Tibial nerve (tissue), 4 donors: Measurements from ENCODE around the gene SYT1. TPM values are rescaled to one million over a fixed set of nuclear protein-coding genes. Genes with fewer than 3 reads are reported as not detected.

ENCODE experiments used
- DNase-seq, 2 donors: peaks; one replicate each; pipeline ENCODE4 v3.0.0-alpha.2; 2019; ENCODE audit warnings: low spot score in 2 of 2
- H3K27ac ChIP-seq, 4 donors: fragments of 200-600 bp; sonication (generic) in 3 of 4; one replicate each; pipeline ENCODE4 v1.5.1; 2017 to 2019; ENCODE audit warnings: mild to moderate bottlenecking in 1 of 4
- H3K27me3 ChIP-seq, 2 donors: fragments of 200-600 bp; sonication (generic) in 1 of 2; one replicate each; pipeline versions ENCODE4 v1.5.1 to v1.6.0; 2017 to 2019
- H3K36me3 ChIP-seq, 3 donors: fragments of 200-600 bp; sonication (generic); one replicate each; pipeline ENCODE4 v1.5.1; 2018 to 2019
- H3K4me1 ChIP-seq, 4 donors: fragments of 200-600 bp; sonication (generic) in 3 of 4; one replicate each; pipeline ENCODE4 v1.5.1; 2017 to 2019
- H3K4me3 ChIP-seq, 4 donors: fragments of 200-600 bp; sonication (generic) in 3 of 4; one replicate each; pipeline ENCODE4 v1.5.1; 2017 to 2019; ENCODE audit warnings: mild to moderate bottlenecking in 1 of 4, moderate library complexity in 1 of 4
- H3K9me3 ChIP-seq, 4 donors: fragments of 200-600 bp; sonication (generic) in 3 of 4; one replicate each; pipeline ENCODE4 v1.5.1; 2017 to 2019
- CTCF ChIP-seq, 5 experiments: fragments of 200-600 bp in 3 of 5; fragments of 450-650 bp in 2 of 5; sonication (generic) in 3 of 5; IDR thresholded peaks; one replicate each; pipeline ENCODE4 v1.5.1; 2016 to 2019; ENCODE audit warnings: antibody characterized with exemption in 5 of 5, mild to moderate bottlenecking in 3 of 5, moderate library complexity in 2 of 5
- EP300 ChIP-seq, 2 donors: sonication (generic); formaldehyde crosslinking; IDR thresholded peaks; one replicate each; pipeline ENCODE4 v1.6.1; 2017; ENCODE audit warnings: antibody characterized with exemption in 2 of 2, mild to moderate bottlenecking in 1 of 2
- POLR2A ChIP-seq, 2 donors: fragments of 450-650 bp; IDR thresholded peaks; one replicate each; pipeline ENCODE4 v1.6.1; 2017; ENCODE audit warnings: antibody characterized with exemption in 2 of 2, mild to moderate bottlenecking in 2 of 2, moderate library complexity in 2 of 2
- WGBS, 2 donors: methylation state at CpG; one replicate each; pipeline ENCODE4 v1.1.5; 2018; 5-methylcytosine and 5-hydroxymethylcytosine counted together
- total RNA-seq, 4 donors: library from RNA; depleted of rRNA; stranded (reverse); fragments of >200 nt; gene quantifications; one replicate each; pipeline ENCODE4 v1.1.0, GENCODE V29; 2016

SYT1 gene
- total RNA-seq, 4 donors from 2014 or later, result 1.8 to 10.3 (median 4.7) TPM

- 100% methylated on average over 2 of the region's 2 CpGs for WGBS, 2 donors
- DNase-seq, result no peak
- Histone ChIP-seq H3K4me1 (no peaks in the 10 kb centered on the region), H3K27me3 (no peaks in the 10 kb centered on the region), H3K4me3 (no peak overlapping the region), H3K9me3 (no peaks in the 10 kb centered on the region), H3K36me3 (no peaks in the 10 kb centered on the region), H3K27ac (no peak overlapping the region)
- TF ChIP-seq POLR2A (IDR thresholded peaks at IDR 0.05) (no peak), CTCF (IDR thresholded peaks at IDR 0.05) (no peak), EP300 (IDR thresholded peaks at IDR 0.05) (no peak)
These were observed 244.4 kb downstream of the SYT1 start for GRCh38 chr12:79108962-79109361.

GRCh38 chr12:79114896-79115295, 250.3 kb downstream of the SYT1 start:
- TF ChIP-seq CTCF (IDR thresholded peaks at IDR 0.05), result no peak
- no peak for TF ChIP-seq EP300 (IDR thresholded peaks at IDR 0.05)
- TF ChIP-seq POLR2A (IDR thresholded peaks at IDR 0.05), result no peak
- no peaks in the 10 kb centered on the region for H3K4me1 ChIP-seq
- H3K9me3 ChIP-seq, result no peaks in the 10 kb centered on the region
- no peaks in the 10 kb centered on the region for H3K27me3 ChIP-seq
- DNase-seq, result no peak
- no peak overlapping the region for H3K4me3 ChIP-seq
- no peak overlapping the region for H3K27ac ChIP-seq
- H3K36me3 ChIP-seq, result no peaks in the 10 kb centered on the region

GRCh38 chr12:79115743-79116142, 251.2 kb downstream of the SYT1 start:
- Histone ChIP-seq H3K36me3 (no peaks in the 10 kb centered on the region), H3K27me3 (no peaks in the 10 kb centered on the region), H3K4me3 (no peak overlapping the region), H3K4me1 (no peaks in the 10 kb centered on the region), H3K9me3 (no peaks in the 10 kb centered on the region), H3K27ac (no peak overlapping the region)
- DNase-seq, result no peak
- TF ChIP-seq EP300 (IDR thresholded peaks at IDR 0.05), result no peak
- no peak for TF ChIP-seq POLR2A (IDR thresholded peaks at IDR 0.05)
- no peak for TF ChIP-seq CTCF (IDR thresholded peaks at IDR 0.05)

- no peaks in the 10 kb centered on the region for H3K9me3 ChIP-seq
- TF ChIP-seq CTCF (IDR thresholded peaks at IDR 0.05) (no peak), POLR2A (IDR thresholded peaks at IDR 0.05) (no peak), EP300 (IDR thresholded peaks at IDR 0.05) (no peak)
- no peak overlapping the region for H3K4me3 ChIP-seq
- no peaks in the 10 kb centered on the region for H3K36me3 ChIP-seq
- no peaks in the 10 kb centered on the region for H3K4me1 ChIP-seq
- no peak overlapping the region for H3K27ac ChIP-seq
- DNase-seq, result no peak
- 89 to 95% methylated on average over 4 of the region's 4 CpGs for WGBS, 2 donors
- no peaks in the 10 kb centered on the region for H3K27me3 ChIP-seq
These were observed 255.2 kb downstream of the SYT1 start for GRCh38 chr12:79119796-79120195.

DNA sequence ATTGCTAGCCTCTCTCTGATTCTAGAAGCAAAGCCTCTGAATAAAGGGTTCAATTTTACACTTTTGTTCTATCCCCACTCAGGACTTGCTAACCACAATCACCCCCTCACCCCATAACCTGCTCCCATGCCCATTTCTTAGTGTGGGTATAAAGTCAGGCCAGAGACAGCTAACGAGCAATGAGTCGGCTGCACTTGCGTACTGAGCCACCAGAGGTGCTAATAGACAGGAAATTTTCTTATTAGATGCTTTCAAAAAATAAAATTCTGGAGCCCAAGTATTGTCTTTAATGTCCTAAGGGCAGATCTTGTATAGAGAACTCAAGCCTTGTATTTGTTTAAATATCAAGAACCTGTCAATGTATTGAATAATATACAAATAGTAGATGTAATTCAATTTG, 256.9 kb downstream of the SYT1 start:
- H3K4me1 ChIP-seq, result no peaks in the 10 kb centered on the region
- TF ChIP-seq POLR2A (IDR thresholded peaks at IDR 0.05), result no peak
- TF ChIP-seq CTCF (IDR thresholded peaks at IDR 0.05), result peak in 1 of 5 experiments; percentile 16
- TF ChIP-seq EP300 (IDR thresholded peaks at IDR 0.05), result no peak
- no peak for DNase-seq
- no peaks in the 10 kb centered on the region for H3K9me3 ChIP-seq
- H3K27me3 ChIP-seq, result no peaks in the 10 kb centered on the region
- WGBS, 2 donors, result 76 to 82% methylated on average over 3 of the region's 3 CpGs
- H3K27ac ChIP-seq, result no peak overlapping the region
- H3K4me3 ChIP-seq, result no peak overlapping the region
- no peaks in the 10 kb centered on the region for H3K36me3 ChIP-seq
